Stimulated activated CD8-positive, alpha-beta memory T cell treated with anti-CD3 and anti-CD28 coated beads, Interleukin-15, amount 100 ng/mL, for 48 hours (primary cell): ENCODE measurements around the gene CFAP210.

Experiments
- DNase-seq, 2 donors: peaks; one replicate each; pipeline ENCODE4 v3.0.0-alpha.2; 2020; ENCODE audit warnings: low read depth in 2 of 2

The CFAP210 gene

GRCh38 chr2:169673106-169673505 lies 21.1 kb downstream of the CFAP210 start:
- DNase-seq: no peak

GRCh38 chr2:169672406-169672805 lies 21.8 kb downstream of the CFAP210 start:
- DNase-seq: no peak

GRCh38 chr2:169670937-169671336 lies 23.3 kb downstream of the CFAP210 start:
- DNase-seq: no peak

GRCh38 chr2:169670215-169670651 lies 24.0 kb downstream of the CFAP210 start:
- DNase-seq: no peak

GRCh38 chr2:169667583-169667982 lies 26.6 kb downstream of the CFAP210 start:
- no peak for DNase-seq

- no peak for DNase-seq
These were observed 29.0 kb downstream of the CFAP210 start for GRCh38 chr2:169664978-169665930.

- no peak for DNase-seq
These were observed 29.6 kb downstream of the CFAP210 start for GRCh38 chr2:169664600-169664977.

- no peak for DNase-seq
These were observed 31.0 kb downstream of the CFAP210 start for GRCh38 chr2:169663247-169663646.

- no peak for DNase-seq
These were observed 31.5 kb downstream of the CFAP210 start for GRCh38 chr2:169662744-169663143.

GRCh38 chr2:169661265-169661664 lies 32.9 kb downstream of the CFAP210 start:
- DNase-seq: no peak

- no peak for DNase-seq
These were observed 34.9 kb downstream of the CFAP210 start for GRCh38 chr2:169659320-169659719.

GRCh38 chr2:169658877-169659276 lies 35.3 kb downstream of the CFAP210 start:
- DNase-seq: no peak

GRCh38 chr2:169656164-169656563 lies 38.0 kb downstream of the CFAP210 start:
- DNase-seq: no peak

- no peak for DNase-seq
These were observed 40.6 kb downstream of the CFAP210 start for GRCh38 chr2:169653636-169654035.

GRCh38 chr2:169649278-169649677 lies 44.9 kb downstream of the CFAP210 start:
- DNase-seq: no peak

- DNase-seq: no peak
These were observed 46.7 kb downstream of the CFAP210 start for GRCh38 chr2:169647496-169647895.

- no peak for DNase-seq
These were observed 50.0 kb downstream of the CFAP210 start for GRCh38 chr2:169644173-169644572.

- no peak for DNase-seq
These were observed 52.7 kb downstream of the CFAP210 start for GRCh38 chr2:169641464-169641863.

GRCh38 chr2:169640104-169640503 lies 54.1 kb downstream of the CFAP210 start:
- no peak for DNase-seq

- DNase-seq: no peak
These were observed 56.6 kb downstream of the CFAP210 start for GRCh38 chr2:169637620-169638019.

GRCh38 chr2:169636440-169637097 lies 57.6 kb downstream of the CFAP210 start:
- DNase-seq: no peak

GRCh38 chr2:169625781-169626180 lies 68.4 kb downstream of the CFAP210 start:
- DNase-seq: no peak

GRCh38 chr2:169623235-169623634 lies 71.0 kb downstream of the CFAP210 start:
- no peak for DNase-seq
